Mucosa of stomach (tissue), 1 donor: Measurements from ENCODE around the gene BSCL2.
"Not testable (repeated sequence)": the region's sequence is repeated elsewhere in the genome, so short reads cannot be mapped to it uniquely, and the experiment has no call there.

Experiments used
- H3K27me3 ChIP-seq: one replicate; pipeline ENCODE4 v1.7.0; 2013; ENCODE audit warnings: mild to moderate bottlenecking, low read length; ENCODE audit not compliant: control insufficient read depth, insufficient read depth
- H3K36me3 ChIP-seq: one replicate; pipeline ENCODE4 v1.7.0; 2013; ENCODE audit warnings: low read length; ENCODE audit not compliant: control insufficient read depth, insufficient read depth
- H3K4me1 ChIP-seq: one replicate; pipeline ENCODE4 v1.7.0; 2013; ENCODE audit warnings: mild to moderate bottlenecking, low read length; ENCODE audit not compliant: control insufficient read depth, insufficient read depth
- H3K4me3 ChIP-seq: one replicate; pipeline ENCODE4 v1.7.0; 2013; ENCODE audit warnings: low read length
- H3K9ac ChIP-seq: one replicate; pipeline ENCODE4 v1.7.0; 2013; ENCODE audit warnings: mild to moderate bottlenecking, low read length, moderate library complexity
- H3K9me3 ChIP-seq: one replicate; pipeline ENCODE4 v1.7.0; 2013; ENCODE audit warnings: mild to moderate bottlenecking, low read length, moderate library complexity; ENCODE audit not compliant: control insufficient read depth
- donor health status: Pancreatic carcinoma.

BSCL2 gene

DNA sequence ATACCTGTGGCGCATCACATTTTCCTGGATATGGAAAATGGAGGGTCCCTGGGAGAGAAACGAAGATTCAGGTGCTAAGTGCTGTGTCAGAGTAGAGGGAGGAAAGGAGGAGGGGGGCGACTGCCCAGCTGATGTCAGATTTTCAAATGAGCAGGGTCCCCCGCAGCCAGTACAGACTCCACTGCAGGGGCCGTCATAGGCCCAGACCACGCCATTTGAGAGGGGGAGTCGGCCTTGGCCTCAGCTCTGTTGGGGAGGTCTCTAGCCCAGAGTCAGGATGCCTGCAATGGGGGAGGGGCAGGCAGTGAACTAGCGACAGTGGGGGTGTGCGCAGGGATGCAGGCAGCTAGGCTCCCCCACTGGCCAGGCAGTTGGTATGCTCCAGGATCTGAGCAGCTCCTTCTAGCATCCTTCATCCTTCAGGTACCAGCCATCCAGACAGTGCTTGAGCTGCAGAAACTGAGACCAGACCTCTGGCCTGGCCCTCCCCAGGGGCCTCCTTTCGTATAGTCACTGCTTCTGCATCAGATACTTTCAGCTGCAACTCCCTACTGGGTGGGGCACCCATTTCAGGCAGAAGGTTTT lies at the start of gene BSCL2, which contains the start of gene GNG3:
Gene BSCL2, minus strand, starts transcription at position 148 of the 585 bp plus-strand sequence. CDS start 229 bp downstream, outside the sequence.
Gene GNG3, plus strand, starts transcription at position 400 of the 585 bp plus-strand sequence. CDS start 620 bp downstream, outside the sequence.
- H3K27me3 ChIP-seq: no peaks in the 10 kb centered on the region
- peaks cover 5% of the 10 kb centered on the region for H3K36me3 ChIP-seq
- no peaks in the 10 kb centered on the region for H3K9me3 ChIP-seq
- H3K4me3 ChIP-seq: peak within 1 kb of the TSS; percentile 75
- peak within 1 kb of the TSS; percentile 45 for H3K9ac ChIP-seq
- H3K4me1 ChIP-seq: peaks cover 42% of the 10 kb centered on the region

- H3K27me3 ChIP-seq: no peaks in the 10 kb centered on the region
- H3K4me1 ChIP-seq: peaks cover 30% of the 10 kb centered on the region
- H3K9ac ChIP-seq: no peak overlapping the region
- no peaks in the 10 kb centered on the region for H3K9me3 ChIP-seq
- no peak overlapping the region for H3K4me3 ChIP-seq
- H3K36me3 ChIP-seq: no peaks in the 10 kb centered on the region
These were observed 47.9 kb upstream of the BSCL2 start for GRCh38 chr11:62755086-62755615.

DNA sequence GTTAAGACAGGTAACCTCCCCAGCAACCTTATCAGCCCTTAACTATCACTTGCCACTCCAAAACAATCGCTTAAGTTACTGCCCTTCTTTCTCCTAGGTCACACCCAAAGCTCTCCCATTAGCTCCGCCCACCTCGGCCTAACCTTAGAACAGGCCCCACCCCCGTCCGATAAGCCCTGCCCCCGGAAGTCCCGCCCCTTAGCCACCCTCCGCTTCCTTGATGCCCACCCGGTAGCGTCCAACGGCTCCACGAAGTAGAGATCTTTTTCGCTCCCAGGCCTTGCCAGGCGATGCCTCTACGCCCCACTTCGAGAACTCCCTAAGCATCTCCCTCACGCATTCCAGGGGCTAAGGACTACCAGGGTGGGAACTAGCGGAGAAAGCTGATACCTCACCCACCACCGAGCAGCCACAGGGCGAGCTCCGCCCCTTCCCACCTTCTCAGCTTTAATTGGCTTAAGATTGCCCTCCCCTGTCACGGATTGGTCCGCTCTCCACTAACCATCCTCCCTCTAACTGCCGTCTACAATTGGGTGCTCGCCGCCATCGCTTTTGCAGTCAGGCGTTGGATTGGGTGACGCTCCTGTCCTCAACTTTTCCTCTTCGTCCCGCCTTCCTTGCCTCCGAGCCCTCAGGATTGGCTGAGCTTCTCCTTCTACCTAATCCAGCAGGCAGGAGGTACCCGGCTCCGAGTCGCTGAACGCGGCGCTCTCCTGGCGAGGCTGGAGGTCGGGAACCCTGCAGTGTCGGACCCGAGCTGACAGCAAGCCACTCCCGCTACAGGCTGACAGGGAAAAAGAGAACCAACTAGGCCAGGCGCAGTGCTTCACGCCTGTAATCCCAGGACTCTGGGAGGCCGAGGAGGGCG lies 46.7 kb upstream of the BSCL2 start, which contains the start of gene ZBTB3:
Gene ZBTB3, minus strand, starts transcription at position 425 of the 868 bp plus-strand sequence. CDS start 496 bp downstream, outside the sequence.
- H3K4me1 ChIP-seq: peaks cover 34% of the 10 kb centered on the region
- no peaks in the 10 kb centered on the region for H3K36me3 ChIP-seq
- H3K9me3 ChIP-seq: no peaks in the 10 kb centered on the region
- H3K27me3 ChIP-seq: no peaks in the 10 kb centered on the region
- peak within 1 kb of the TSS; percentile 67 for H3K9ac ChIP-seq
- peak within 1 kb of the TSS; percentile 57 for H3K4me3 ChIP-seq

DNA sequence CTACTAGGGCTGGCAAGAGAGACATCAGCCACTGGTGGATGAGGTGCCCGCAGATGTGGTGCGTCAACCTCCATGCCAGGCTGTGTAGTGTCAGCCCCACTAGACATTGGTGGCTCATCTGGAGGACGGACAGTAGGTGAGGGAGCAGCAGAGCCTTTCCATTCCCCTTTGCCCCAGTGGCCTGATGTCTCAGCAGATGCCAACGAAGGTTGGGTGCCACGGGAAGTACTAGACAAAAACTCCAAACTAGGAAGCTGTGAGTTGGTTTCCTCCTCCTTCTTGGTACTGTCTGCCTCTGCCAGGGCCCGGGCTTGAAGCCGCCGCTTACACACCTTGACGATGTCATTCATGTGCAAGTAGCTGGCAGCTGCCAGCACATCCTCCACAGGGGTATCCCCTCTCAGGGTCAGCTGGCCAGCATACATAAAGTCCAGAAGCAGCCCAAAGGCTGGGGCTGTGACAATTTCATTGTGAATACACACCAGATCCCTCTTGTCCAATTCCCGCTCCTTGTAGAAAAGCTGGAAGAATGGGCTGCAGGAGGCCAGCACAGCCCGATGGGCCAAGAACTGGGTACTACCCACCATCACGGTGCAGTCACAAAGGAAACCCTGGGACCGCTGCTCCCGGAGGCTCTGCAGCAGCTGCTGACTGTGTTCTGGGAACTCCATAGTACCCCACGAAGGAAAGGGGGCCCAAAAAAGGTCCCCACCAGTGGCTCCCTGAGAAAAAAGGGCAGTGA lies 45.9 kb upstream of the BSCL2 start:
- Histone ChIP-seq H3K27me3 (no peaks in the 10 kb centered on the region), H3K36me3 (no peaks in the 10 kb centered on the region), H3K4me1 (peaks cover 34% of the 10 kb centered on the region), H3K9me3 (no peaks in the 10 kb centered on the region), H3K9ac (peak overlapping the region; percentile 67), H3K4me3 (peak overlapping the region; percentile 57)

DNA sequence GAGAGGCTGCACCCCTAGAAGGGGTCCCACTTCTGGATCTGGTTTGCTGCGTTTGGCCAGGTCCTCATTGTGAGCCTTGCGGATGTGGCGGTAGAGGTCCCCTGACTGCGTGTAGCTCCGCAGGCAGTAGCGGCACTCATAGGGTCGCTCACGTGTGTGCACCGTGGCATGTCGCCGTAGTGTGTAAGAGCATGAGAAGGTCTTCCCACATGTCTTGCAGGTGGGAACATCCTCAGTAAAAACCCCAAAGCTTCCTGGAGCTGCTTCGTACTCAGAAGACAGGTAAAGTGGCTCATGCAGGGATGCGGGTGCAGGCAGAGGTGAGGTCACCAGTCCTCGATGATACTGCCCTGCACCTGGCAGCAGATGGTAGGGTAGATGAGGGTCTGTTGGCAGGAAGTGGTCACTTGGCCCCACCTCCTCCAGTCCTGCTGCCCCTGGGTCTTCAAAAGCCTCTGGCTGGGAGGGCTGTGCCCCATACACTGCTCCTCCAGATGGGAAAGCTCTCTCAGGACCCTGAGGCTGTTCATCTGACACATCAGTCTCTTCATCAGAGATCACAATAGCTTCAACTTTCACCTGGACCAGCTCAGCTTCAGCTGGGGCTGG lies 45.1 kb upstream of the BSCL2 start:
- no peaks in the 10 kb centered on the region for H3K36me3 ChIP-seq
- H3K9ac ChIP-seq: peak overlapping the region; percentile 67
- H3K9me3 ChIP-seq: no peaks in the 10 kb centered on the region
- peaks cover 34% of the 10 kb centered on the region for H3K4me1 ChIP-seq
- no peaks in the 10 kb centered on the region for H3K27me3 ChIP-seq
- H3K4me3 ChIP-seq: no peak overlapping the region

GRCh38 chr11:62749931-62750330 lies 42.7 kb upstream of the BSCL2 start:
- H3K36me3 ChIP-seq, H3K27me3 ChIP-seq, H3K4me3 ChIP-seq, H3K9me3 ChIP-seq: not testable (repeated sequence)
- Histone ChIP-seq H3K9ac (peak overlapping the region; percentile 28), H3K4me1 (peaks cover 34% of the 10 kb centered on the region)

- Histone ChIP-seq H3K9me3 (no peaks in the 10 kb centered on the region), H3K4me3 (no peak overlapping the region), H3K9ac (no peak overlapping the region), H3K4me1 (peaks cover 25% of the 10 kb centered on the region), H3K36me3 (no peaks in the 10 kb centered on the region), H3K27me3 (no peaks in the 10 kb centered on the region)
These were observed 40.4 kb upstream of the BSCL2 start for GRCh38 chr11:62747475-62748160.

DNA sequence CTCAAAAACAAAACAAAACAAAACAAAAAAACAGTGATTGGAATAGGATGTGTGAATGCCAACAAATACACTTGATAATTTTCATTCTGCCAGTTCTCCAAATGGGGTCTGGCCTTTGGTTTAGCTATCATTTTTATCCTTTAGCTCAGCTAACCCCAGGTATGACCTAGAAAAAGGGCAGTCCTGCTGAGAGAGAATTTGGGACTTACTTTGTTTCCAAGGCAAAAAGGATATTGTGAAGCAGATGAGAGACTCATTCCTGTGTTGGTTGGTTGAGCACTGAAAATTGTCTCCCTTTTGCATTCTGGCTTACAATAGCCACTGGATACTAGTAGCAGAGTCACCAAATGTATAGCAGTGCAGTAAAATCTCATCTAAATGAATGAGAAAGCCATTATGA lies 30.0 kb upstream of the BSCL2 start:
- Histone ChIP-seq H3K27me3 (no peaks in the 10 kb centered on the region), H3K9me3 (no peaks in the 10 kb centered on the region), H3K4me1 (no peaks in the 10 kb centered on the region), H3K4me3 (no peak overlapping the region), H3K36me3 (peaks cover 7% of the 10 kb centered on the region), H3K9ac (no peak overlapping the region)

GRCh38 chr11:62732830-62733229 lies 25.6 kb upstream of the BSCL2 start:
- H3K4me1 ChIP-seq: peaks cover 5% of the 10 kb centered on the region
- no peak overlapping the region for H3K4me3 ChIP-seq
- no peaks in the 10 kb centered on the region for H3K27me3 ChIP-seq
- no peaks in the 10 kb centered on the region for H3K9me3 ChIP-seq
- H3K36me3 ChIP-seq: no peaks in the 10 kb centered on the region
- no peak overlapping the region for H3K9ac ChIP-seq

DNA sequence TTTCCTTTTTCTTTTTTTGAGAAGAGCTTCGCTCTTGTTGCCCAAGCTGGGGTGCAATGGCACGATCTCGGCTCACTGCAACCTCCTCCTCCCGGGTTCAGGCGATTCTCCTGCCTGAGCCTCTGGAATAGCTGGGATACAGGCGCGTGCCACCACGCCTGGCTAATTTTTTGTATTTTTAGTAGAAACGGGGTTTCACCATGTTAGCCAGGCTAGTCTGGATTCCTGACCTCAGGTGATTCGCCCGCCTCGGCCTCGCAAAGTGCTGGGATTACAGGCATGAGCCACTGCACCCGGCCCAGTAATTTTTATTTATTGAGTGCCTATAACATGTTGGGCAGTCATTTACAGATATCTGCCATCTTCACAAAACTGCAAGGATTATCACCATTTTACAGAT lies 22.9 kb upstream of the BSCL2 start:
- H3K4me3 ChIP-seq: peak overlapping the region; percentile 9
- not testable (repeated sequence) for H3K9ac ChIP-seq

More for the DNA sequence above, 22.9 kb upstream of the BSCL2 start:
- not testable (repeated sequence) for H3K9me3 ChIP-seq, H3K4me1 ChIP-seq, H3K36me3 ChIP-seq, H3K27me3 ChIP-seq
